ENCODE results near the gene ARHGAP33.
"Not testable (repeated sequence)": the region's sequence is repeated elsewhere in the genome, so short reads cannot be mapped to it uniquely, and the experiment has no call there.

Gene ARHGAP33

DNA sequence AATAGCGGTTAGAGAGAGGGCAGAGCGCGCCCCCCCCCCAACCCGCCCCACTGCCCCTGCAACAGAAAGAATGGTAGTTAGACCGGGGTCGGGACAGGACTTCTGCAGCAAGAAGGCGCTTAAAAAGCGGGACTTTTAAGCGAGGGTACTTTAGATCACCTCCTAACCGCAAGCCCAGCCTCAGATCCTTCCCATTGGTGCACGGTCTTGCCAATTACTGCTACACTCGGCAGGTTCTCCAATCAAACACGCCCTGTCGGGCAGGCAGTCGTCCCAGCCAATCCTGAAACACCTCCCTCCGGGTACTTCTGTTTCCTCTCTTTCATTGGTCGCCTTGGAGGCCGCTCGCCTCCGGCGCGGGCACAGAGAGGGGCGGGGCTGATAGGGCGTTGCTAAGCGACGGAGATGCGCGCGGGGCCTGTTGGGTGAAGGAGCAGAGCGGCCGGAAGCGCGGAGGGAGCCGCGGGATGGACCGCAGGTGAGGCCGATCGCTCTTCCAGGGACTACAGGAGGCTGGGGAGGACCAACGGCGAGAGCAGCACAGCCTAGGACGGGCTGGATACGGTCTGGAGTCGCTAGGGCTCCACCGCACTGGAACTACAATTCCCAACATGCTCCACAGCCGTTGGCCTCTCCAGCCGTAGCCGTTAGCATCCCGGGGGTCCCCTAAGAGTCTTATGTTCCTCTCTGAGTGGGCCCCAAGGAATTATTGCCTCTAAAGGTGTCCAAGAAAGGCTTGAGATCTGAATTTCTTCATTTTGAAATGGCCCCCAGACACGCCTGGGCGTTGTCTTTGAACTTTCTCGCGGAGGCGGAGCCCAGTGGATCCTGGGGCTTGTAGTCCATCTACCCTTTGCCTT, 17.4 kb upstream of the ARHGAP33 start, which contains the start of gene PROSER3:
Gene PROSER3, plus strand, starts transcription at position 428 of the 860 bp plus-strand sequence. Its CDS starts 40 bp downstream, at position 468.
- H3K36me3 Mint-ChIP-seq, result no peaks in the 10 kb centered on the region
- H3K27me3 Mint-ChIP-seq, result no peaks in the 10 kb centered on the region
- peaks cover 27% of the 10 kb centered on the region for H3K4me1 Mint-ChIP-seq (ENCODE audit: low read depth)
- H3K4me3 Mint-ChIP-seq, result peak within 1 kb of the TSS; percentile 96
- peak within 1 kb of the TSS; percentile 95 for H3K27ac Mint-ChIP-seq
- H3K9me3 Mint-ChIP-seq (ENCODE audit: low read depth), result no peaks in the 10 kb centered on the region

DNA sequence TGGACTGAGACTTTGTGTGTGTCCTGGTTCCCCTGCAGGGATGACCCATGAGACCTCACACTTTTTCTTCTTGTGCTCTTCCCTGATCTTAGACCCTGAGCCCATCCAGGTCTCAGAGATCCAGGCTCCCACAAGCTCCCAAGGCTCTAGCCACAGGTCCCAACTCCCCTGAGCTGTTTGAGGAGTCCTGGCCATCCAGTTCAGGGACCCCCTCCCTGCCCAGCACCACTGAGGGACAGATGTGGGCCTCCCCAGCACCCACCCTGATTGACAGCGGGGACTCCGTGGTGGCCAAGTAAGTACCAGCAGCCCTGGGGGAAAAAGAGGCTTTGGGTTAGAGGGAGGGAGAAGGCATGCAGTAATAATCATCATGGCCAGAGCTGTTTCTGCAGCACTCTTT, 15.7 kb upstream of the ARHGAP33 start:
- H3K4me3 Mint-ChIP-seq, result peak overlapping the region; percentile 96
- peaks cover 27% of the 10 kb centered on the region for H3K4me1 Mint-ChIP-seq (ENCODE audit: low read depth)
- no peaks in the 10 kb centered on the region for H3K36me3 Mint-ChIP-seq
- H3K27ac Mint-ChIP-seq, result no peak overlapping the region
- no peaks in the 10 kb centered on the region for H3K9me3 Mint-ChIP-seq (ENCODE audit: low read depth)
- no peaks in the 10 kb centered on the region for H3K27me3 Mint-ChIP-seq

DNA sequence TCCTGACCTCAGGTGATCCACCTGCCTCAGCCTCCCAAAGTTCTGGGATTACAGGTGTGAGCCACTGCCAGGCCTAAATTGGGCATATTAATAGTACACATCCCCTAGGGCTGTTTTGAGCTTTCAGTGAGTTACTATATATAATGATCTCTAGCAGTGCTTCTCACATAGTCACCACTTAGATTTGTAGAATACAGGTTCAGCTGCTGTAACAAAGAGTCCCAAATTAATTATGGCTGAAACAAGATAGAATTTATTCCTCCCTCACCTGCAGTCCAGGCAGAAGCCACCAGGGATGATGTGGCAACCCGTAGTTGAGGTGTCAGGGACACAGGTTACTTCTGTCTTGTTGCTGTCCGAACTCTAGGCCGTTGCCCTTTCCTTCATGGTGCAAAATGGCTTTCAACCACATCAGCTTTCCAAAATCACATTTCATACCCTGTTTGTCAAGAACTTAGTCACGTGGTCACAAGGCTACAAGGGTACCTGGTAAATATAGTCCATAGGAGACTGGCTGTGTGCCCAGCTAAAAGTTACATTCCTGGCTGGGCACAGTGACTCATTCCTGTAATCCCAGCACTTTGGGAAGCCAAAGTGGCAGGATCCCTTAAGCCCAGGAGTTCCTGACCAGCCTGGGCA, 14.5 kb upstream of the ARHGAP33 start:
- Mint-ChIP-seq H3K4me3 (no peak overlapping the region), H3K36me3 (no peaks in the 10 kb centered on the region), H3K27me3 (no peaks in the 10 kb centered on the region), H3K27ac (no peak overlapping the region), H3K9me3 (ENCODE audit: low read depth) (no peaks in the 10 kb centered on the region), H3K4me1 (ENCODE audit: low read depth) (peaks cover 24% of the 10 kb centered on the region)

DNA sequence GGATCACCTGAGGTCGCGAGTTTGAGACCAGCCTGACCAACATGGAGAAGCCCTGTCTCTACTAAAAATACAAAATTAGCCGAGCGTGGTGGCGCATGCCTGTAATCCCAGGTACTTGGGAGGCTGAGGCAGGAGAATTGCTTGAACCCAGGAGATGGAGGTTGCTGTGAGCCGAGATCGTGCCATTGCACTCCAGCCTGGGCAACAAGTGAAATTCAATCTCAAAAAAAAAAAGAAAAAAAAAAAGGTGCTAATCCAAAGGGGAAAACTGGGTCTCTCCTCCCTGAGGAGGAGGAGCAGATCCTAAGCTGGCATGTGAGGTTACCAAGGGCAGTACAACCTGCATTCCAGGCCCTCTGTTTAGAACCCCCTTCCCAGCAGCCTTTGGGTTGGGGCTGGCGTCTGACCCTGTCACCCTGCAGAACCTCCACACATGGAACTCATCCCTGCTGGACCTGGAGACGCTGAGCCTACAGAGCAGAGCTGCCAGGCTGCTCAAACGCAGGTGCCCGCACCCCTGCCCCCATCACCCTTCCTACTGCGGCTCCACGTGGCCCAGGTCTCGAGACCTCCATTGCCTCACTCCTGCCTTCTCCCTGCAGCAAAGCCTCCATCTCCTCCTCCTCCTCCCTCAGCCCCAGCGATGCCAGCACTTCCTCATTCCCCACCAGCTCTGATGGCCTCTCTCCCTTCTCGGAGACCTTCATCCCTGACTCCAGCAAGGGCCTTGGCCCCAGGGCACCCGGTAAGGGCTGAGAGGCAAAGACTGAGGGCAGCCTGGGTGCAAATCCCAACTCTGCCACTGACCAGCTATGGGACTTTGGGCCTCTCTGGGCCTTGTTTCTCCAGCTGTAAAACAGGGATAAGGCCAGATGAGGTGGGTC, 10.7 kb upstream of the ARHGAP33 start:
- no peak overlapping the region for H3K4me3 Mint-ChIP-seq
- H3K27me3 Mint-ChIP-seq, result no peaks in the 10 kb centered on the region
- H3K4me1 Mint-ChIP-seq (ENCODE audit: low read depth), result no peaks in the 10 kb centered on the region
- H3K9me3 Mint-ChIP-seq (ENCODE audit: low read depth), result no peaks in the 10 kb centered on the region
- no peaks in the 10 kb centered on the region for H3K36me3 Mint-ChIP-seq
- no peak overlapping the region for H3K27ac Mint-ChIP-seq

DNA sequence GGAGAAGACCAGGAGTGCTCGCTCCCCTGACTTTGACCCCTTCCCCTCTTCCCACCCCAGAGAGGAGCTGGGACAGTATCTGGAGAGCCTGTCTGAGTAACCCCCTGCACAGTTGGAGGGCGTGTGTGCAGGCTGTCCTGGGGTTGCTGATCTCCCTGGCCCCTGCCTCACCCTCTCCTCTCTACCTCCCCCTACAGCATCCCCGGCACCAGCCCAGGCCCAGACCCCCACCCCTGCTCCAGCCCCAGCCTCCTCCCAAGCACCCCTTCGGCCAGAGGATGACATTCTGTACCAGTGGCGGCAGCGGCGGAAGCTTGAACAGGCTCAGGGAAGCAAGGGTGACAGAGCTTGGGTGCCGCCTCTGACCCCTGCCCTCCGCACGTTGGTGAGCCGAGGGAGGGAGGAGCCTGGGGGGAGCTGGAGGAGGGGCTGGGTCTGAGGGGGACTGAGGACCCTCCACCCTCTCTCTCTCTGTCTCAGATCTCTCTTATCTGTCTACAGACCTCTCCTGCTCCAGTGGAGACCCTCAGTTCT, 8.7 kb upstream of the ARHGAP33 start:
- no peak overlapping the region for H3K27ac Mint-ChIP-seq
- no peak overlapping the region for H3K4me3 Mint-ChIP-seq
- no peaks in the 10 kb centered on the region for H3K4me1 Mint-ChIP-seq (ENCODE audit: low read depth)
- H3K9me3 Mint-ChIP-seq (ENCODE audit: low read depth), result no peaks in the 10 kb centered on the region
- H3K36me3 Mint-ChIP-seq, result no peaks in the 10 kb centered on the region
- no peaks in the 10 kb centered on the region for H3K27me3 Mint-ChIP-seq

DNA sequence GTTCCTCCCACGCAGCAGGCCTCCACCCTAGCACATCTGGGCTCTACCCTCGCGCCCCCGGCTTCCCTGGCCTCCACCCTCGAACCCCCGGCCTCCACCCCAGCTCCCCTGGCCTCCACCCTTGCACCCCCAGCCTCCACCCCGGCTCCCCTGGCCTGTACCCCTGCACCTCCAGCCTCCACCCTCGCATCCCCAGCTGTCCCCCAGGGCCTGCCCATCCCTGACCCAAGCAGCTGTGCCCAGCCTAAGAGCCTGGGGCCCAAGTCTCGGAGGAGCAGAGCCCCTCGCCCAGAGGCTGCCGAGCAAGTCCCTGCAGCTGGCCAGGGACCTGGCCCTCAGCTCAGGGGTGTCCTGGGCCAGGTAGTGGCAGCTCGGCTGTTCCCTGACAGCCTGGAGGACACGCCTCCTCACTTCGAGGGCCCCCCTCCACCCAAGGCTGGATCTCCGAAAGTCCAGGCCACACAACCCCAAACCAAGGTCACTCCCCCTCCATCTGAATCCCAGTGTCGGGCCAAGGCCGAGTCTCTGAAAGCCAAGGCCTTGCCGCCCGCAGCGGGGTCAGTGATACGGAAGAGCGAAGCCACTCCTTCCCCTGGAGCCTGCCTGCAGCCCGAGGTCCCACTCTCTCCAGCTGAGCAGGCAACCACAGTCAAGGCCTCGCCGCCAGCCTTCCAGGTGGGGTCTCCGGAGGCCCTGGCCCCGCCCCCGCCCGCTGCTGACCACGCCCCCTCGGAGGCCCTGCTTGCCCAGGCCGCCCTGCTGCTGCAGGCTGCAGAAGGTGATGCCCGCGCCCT, 7.9 kb upstream of the ARHGAP33 start:
- Mint-ChIP-seq H3K4me3 (no peak overlapping the region), H3K9me3 (ENCODE audit: low read depth) (no peaks in the 10 kb centered on the region), H3K27me3 (no peaks in the 10 kb centered on the region), H3K36me3 (no peaks in the 10 kb centered on the region), H3K27ac (no peak overlapping the region), H3K4me1 (ENCODE audit: low read depth) (no peaks in the 10 kb centered on the region)

DNA sequence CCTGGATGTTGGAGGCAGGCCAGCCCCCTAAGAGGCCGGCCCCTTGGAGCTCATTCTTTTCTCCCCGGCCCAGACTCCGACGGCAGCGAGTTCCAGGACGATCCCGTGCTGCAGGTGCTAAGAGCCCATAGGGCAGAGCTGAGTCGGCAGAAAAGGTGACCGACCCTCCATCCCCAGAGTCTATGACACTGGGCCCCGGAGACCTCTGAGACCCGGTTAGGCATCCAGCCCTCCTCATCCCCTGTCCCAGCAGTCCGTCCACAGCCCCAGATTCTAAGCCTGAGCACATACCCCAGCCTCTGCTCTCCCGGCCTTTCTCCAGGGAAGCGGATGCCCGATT, 7.3 kb upstream of the ARHGAP33 start:
- H3K9me3 Mint-ChIP-seq (ENCODE audit: low read depth), result no peaks in the 10 kb centered on the region
- H3K36me3 Mint-ChIP-seq, result no peaks in the 10 kb centered on the region
- H3K27me3 Mint-ChIP-seq, result no peaks in the 10 kb centered on the region
- H3K27ac Mint-ChIP-seq, result no peak overlapping the region
- H3K4me3 Mint-ChIP-seq, result no peak overlapping the region
- H3K4me1 Mint-ChIP-seq (ENCODE audit: low read depth), result no peaks in the 10 kb centered on the region

DNA sequence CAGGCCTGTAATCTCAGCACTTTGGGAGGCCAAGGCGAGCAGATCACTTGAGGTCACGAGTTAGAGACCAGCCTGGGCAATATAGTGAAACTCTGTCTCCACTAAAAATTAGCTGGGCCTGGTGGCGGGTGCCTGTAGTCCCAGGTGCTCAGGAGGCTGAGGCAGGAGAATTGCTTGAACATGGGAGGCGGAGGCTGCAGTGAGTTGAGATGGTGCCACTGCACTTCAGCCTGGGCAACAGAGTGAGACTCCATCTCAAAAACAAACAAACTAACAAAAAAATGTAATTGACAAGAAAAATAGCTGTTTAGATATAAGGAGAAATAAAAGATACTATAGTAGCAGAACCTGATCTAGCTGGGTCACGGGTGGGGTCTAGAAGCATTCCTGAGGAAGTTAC, 3.0 kb upstream of the ARHGAP33 start:
- H3K4me3 Mint-ChIP-seq; H3K27ac Mint-ChIP-seq; H3K4me1 Mint-ChIP-seq (ENCODE audit: low read depth); H3K36me3 Mint-ChIP-seq; H3K9me3 Mint-ChIP-seq (ENCODE audit: low read depth); H3K27me3 Mint-ChIP-seq: not testable (repeated sequence)

DNA sequence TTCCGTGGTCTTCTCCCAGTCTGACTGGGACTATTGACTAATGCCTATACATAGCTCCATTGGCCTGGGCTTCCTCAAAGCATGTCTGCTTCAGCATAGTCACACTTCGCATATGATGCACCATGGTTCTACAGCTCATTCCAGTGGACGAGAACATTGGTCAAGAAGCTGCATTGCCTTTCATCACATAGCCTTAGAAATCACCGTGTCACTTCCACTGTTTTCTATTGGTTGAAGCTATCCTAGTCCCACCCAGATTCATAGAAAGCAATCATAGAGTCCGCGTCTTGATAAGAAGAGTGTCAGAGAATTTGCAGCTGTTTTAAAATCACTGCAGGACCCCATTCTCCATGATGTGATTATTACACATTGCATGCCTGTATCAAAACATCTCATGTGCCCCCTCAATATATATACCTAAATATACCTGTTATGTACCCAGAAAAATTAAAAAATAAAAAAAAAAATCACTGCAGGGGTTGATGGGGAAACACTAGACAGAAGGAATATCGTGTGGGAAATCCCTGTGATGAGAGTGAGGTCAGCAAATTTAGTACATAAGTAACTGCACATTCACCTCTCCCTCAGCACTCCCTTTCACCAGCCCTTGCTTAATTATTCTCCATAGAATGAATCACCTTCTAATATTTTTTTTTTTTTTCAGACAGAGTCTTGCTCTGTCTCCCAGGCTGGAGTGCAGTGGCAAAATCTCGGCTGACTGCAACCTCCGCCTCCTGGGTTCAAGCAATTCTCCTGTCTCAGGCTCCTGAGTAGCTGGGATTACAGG, 2.2 kb upstream of the ARHGAP33 start:
- Mint-ChIP-seq H3K36me3 (no peaks in the 10 kb centered on the region), H3K27ac (no peak overlapping the region), H3K4me1 (ENCODE audit: low read depth) (peaks cover 7% of the 10 kb centered on the region), H3K27me3 (no peaks in the 10 kb centered on the region), H3K4me3 (no peak overlapping the region), H3K9me3 (ENCODE audit: low read depth) (no peaks in the 10 kb centered on the region)

DNA sequence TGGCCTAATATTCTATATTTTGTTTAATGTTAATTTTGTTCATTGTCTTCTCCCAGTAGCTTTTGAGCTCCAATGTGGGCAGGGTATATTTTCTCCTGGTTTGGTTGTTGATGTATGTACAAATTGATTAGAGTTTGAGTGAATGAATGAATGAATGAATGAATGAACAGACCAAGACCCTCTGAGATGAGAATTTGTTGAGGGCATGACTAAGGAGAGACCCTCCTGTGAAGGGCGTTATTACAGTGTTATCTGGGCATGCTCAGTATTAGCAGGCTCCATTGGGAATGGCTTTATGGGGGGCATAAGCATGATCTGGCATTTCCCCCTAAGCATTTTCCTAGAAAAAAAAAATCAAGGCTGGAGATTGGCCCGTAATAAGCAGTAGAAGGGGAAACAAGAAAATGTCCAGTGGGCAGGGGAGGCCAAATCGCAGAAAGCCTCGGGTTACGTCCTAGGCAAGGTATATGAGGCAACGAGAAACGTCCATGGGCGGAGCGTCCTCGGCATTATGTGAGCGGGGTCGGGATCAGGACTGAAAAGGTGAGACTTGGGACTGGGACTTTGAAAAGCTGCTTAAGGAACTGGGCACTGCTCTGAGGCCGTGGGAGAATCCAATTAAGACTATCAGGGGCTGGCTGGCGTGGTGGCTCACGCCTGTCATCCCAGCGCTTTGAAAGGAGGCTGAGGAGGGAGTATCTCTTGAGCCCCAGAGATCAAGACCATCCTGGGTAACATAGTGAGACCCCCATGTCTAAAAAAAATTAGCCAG, 904 bp upstream of the ARHGAP33 start:
- Mint-ChIP-seq H3K27me3 (no peaks in the 10 kb centered on the region), H3K4me1 (ENCODE audit: low read depth) (peaks cover 7% of the 10 kb centered on the region), H3K4me3 (peak overlapping the region; percentile 83), H3K9me3 (ENCODE audit: low read depth) (no peaks in the 10 kb centered on the region), H3K36me3 (no peaks in the 10 kb centered on the region), H3K27ac (no peak overlapping the region)

DNA sequence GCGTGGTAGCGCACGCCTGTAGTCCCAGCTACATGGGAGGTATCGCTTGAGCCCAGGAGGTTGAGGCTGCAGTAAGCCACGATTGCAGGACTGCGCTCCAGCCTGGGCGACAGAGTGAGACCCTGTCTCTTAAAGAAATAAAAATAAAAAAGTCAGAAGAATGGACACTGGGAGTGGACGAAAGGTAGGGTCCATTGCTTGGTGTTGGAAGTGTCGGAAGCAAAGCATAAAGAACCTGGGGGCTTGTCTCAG, 392 bp upstream of the ARHGAP33 start:
- H3K27ac Mint-ChIP-seq, result no peak overlapping the region
- no peaks in the 10 kb centered on the region for H3K9me3 Mint-ChIP-seq (ENCODE audit: low read depth)
- peaks cover 7% of the 10 kb centered on the region for H3K4me1 Mint-ChIP-seq (ENCODE audit: low read depth)
- H3K4me3 Mint-ChIP-seq, result peak overlapping the region; percentile 83
- no peaks in the 10 kb centered on the region for H3K27me3 Mint-ChIP-seq
- H3K36me3 Mint-ChIP-seq, result no peaks in the 10 kb centered on the region

DNA sequence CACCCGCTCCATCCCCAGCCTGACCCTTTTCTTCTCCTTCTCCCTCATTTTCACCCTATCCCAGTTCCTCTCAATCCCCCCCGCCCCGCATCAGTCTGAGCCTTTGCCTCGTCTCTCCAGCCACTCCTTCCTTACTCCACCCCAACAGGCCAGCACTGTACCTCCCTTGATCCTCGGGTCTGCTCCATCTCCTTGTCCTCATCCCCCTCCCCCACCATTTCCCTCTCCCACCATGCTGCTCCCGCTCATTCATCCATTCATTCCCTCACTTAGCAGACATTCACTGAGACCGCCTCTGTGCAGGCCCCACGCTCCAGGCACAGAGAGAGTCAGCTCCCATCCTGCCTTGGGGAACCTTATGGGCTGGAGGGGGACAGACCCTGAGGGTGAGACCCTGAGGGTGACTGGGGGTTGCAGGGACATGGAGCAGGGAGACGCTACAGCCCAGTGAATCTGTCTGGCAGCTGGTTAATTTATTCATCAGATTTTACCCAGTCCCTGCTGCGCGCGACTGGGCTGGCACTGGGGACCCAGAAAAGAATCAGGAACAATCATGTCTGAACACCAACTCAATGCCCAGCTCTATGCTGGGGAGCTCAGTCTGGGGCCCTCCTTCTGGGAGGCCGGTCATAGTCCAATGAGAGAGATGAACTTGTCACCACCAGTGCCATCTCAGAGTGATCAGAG, 881 bp downstream of the ARHGAP33 start:
- Mint-ChIP-seq H3K27me3 (no peaks in the 10 kb centered on the region), H3K4me3 (peak overlapping the region; percentile 77), H3K9me3 (ENCODE audit: low read depth) (no peaks in the 10 kb centered on the region), H3K4me1 (ENCODE audit: low read depth) (peaks cover 7% of the 10 kb centered on the region), H3K27ac (no peak overlapping the region), H3K36me3 (no peaks in the 10 kb centered on the region)
